ENCODE measurements around the gene STXBP5L. TPM values are rescaled to one million over a fixed set of nuclear protein-coding genes. Genes with fewer than 3 reads are reported as not detected.

STXBP5L gene
- total RNA-seq, 6 experiments from 2014 or later, result not detected

DNA sequence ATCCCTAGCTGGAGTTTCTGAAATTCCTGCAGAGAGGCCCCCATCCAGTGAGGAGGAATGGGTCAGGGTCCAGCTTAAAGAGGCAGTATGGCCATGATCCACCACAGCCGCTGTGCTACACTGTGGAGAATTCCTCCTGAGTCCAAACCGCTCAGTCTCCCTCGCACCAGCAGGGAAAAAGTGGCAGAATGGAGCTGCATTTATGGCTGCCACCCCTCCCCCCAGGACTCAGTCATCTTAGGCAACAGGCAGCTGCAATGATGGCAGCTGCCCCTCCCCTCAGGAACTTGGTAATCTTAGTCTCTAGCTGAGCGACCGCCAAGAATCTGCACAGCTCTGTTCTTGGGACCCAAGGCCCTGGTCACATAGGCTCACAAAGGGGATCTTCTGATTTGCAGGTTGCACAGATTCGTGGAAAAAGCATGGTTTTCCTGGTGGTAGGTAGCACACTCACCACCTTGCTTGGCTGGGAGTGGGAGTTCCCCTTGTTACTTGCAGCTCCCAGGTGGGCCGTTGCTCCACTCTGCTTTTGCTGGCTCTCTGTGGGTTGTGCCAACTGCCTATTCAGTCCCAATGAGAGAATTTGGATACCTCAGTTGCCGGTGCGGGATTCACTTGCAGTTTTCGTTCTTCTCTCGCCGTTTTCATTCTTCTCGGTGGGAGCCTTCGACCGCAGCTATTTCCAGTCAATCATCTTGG lies 204.1 kb downstream of the STXBP5L start:
- no peaks in the 10 kb centered on the region for H3K9me3 ChIP-seq
- DNase-seq (no peak), ATAC-seq (peak in 1 of 4 donors; percentile 20)
- no peak for TF ChIP-seq POLR2A (IDR thresholded peaks at IDR 0.05)
- TF ChIP-seq, protein P1, sequence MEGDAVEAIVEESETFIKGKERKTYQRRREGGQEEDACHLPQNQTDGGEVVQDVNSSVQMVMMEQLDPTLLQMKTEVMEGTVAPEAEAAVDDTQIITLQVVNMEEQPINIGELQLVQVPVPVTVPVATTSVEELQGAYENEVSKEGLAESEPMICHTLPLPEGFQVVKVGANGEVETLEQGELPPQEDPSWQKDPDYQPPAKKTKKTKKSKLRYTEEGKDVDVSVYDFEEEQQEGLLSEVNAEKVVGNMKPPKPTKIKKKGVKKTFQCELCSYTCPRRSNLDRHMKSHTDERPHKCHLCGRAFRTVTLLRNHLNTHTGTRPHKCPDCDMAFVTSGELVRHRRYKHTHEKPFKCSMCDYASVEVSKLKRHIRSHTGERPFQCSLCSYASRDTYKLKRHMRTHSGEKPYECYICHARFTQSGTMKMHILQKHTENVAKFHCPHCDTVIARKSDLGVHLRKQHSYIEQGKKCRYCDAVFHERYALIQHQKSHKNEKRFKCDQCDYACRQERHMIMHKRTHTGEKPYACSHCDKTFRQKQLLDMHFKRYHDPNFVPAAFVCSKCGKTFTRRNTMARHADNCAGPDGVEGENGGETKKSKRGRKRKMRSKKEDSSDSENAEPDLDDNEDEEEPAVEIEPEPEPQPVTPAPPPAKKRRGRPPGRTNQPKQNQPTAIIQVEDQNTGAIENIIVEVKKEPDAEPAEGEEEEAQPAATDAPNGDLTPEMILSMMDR (IDR thresholded peaks at IDR 0.05), result no peak
- no peaks in the 10 kb centered on the region for H3K36me3 ChIP-seq
- H3K27ac ChIP-seq, result no peak overlapping the region
- H3K27me3 ChIP-seq, result no peaks in the 10 kb centered on the region
- H3K4me1 ChIP-seq, result no peaks in the 10 kb centered on the region
- WGBS (ENCODE audit: insufficient coverage, low coverage, low lambda C conversion rate, missing lambda C conversion rate), result 67% methylated on average over 12 of the region's 15 CpGs
- no peak overlapping the region for H3K4me3 ChIP-seq
- intact Hi-C loops (cut with DNase I), result no loop called here

DNA sequence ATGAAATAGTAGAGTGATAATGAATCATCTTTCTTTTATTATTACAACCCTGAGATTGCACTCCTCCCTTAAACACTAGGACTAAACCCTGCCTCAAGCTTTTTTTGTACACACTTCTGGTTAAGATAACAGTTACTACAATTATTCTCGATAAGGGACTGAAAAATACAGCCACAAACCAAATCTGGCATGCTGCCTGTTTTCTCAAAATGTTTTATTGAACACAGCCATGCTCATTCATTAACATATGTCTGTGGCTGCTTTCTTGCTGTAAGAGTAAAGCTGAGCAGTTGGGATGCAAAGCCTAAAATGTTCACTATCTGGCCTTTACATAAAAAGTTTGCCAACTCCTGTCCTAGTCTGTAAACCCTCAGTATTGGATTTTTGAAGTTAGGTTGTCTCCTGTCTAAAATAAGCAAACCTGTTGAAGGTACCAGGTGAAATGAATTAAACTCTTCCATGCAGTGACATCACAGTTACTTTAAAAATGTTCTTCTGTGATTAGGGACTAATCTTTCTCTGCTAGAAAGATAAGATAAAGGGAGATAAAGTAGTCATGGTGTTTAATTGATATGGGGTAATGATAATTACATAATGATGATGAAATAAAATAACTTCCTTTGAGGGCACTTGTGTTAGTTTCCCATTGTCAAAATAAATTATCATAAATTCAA lies 218.2 kb downstream of the STXBP5L start:
- 12% methylated on average over 1 of the region's 1 CpG for WGBS (ENCODE audit: insufficient coverage, low coverage, low lambda C conversion rate, missing lambda C conversion rate)
- Histone ChIP-seq H3K27ac (no peak overlapping the region), H3K4me1 (no peaks in the 10 kb centered on the region), H3K9me3 (no peaks in the 10 kb centered on the region), H3K36me3 (no peaks in the 10 kb centered on the region), H3K27me3 (no peaks in the 10 kb centered on the region), H3K4me3 (no peak overlapping the region)
- intact Hi-C loops (cut with DNase I), result no loop called here
- DNase-seq, result no peak
- no peak for TF ChIP-seq POLR2A (IDR thresholded peaks at IDR 0.05)
- TF ChIP-seq, protein P1 (IDR thresholded peaks at IDR 0.05), result no peak
- ATAC-seq, result no peak

DNA sequence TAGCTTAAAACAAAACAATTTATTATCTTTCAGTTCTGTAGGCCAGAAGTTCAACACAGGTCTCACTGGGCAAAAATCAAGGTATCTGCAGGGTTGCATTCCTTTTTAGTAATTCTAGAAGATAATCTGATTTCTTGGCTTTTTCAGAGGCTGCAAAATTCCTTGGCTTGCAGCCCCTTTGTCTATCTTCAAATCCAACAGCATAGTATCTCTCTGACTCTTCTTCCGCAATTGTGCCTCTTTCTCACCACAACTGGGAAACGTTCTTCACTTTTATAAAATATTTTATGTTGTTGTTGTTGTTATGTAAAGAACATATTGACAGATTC lies 218.7 kb downstream of the STXBP5L start:
- Histone ChIP-seq H3K36me3 (no peaks in the 10 kb centered on the region), H3K27ac (no peak overlapping the region), H3K27me3 (no peaks in the 10 kb centered on the region), H3K9me3 (no peaks in the 10 kb centered on the region), H3K4me3 (no peak overlapping the region), H3K4me1 (no peaks in the 10 kb centered on the region)
- WGBS (ENCODE audit: insufficient coverage, low coverage, low lambda C conversion rate, missing lambda C conversion rate), result 66% methylated on average over 2 of the region's 2 CpGs
- TF ChIP-seq, protein P1 (IDR thresholded peaks at IDR 0.05), result no peak
- TF ChIP-seq POLR2A (IDR thresholded peaks at IDR 0.05), result no peak
- no peak for DNase-seq
- no peak for ATAC-seq
- intact Hi-C loops (cut with DNase I), result no loop called here

DNA sequence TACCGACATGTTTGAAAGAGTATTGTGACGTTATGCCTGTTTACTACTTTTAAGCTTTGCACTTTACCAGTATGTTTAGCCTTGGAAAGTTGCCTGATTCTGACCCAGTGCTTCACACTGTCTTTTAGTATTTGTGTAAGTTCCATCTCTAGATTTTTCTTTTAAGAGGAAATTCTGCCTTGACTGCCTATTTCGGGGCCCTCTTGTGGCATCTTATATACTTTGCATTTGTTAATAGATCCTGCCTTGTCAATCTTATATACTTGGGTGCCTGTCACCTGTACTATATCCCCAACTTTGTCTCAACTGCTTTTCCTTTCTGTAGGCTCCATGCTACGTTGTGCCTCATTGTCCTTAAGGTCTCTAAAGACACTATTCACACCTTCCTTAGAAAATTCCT lies 244.6 kb downstream of the STXBP5L start:
- DNase-seq (no peak), ATAC-seq (no peak)
- H3K36me3 ChIP-seq, result no peaks in the 10 kb centered on the region
- TF ChIP-seq, protein P1 (IDR thresholded peaks at IDR 0.05), result peak in 1 of 4 donors; percentile 5
- TF ChIP-seq POLR2A (IDR thresholded peaks at IDR 0.05), result no peak
- intact Hi-C loops (cut with DNase I), result no loop called here
- no peaks in the 10 kb centered on the region for H3K27me3 ChIP-seq
- no peak overlapping the region for H3K4me3 ChIP-seq
- 39% methylated on average over 4 of the region's 4 CpGs for WGBS (ENCODE audit: insufficient coverage, low coverage, low lambda C conversion rate, missing lambda C conversion rate)
- H3K9me3 ChIP-seq, result no peaks in the 10 kb centered on the region
- H3K27ac ChIP-seq, result no peak overlapping the region
- no peaks in the 10 kb centered on the region for H3K4me1 ChIP-seq
